Tibial artery (tissue), 4 donors: ENCODE data around the gene C1orf198.

Experiments used
- DNase-seq, 2 donors: peaks; one replicate each; pipeline ENCODE4 v3.0.0-alpha.2; 2019
- H3K27ac ChIP-seq, 2 donors: fragments of 200-600 bp; sonication (generic) in 1 of 2; 1 replicate in 1 of 2; 2 replicates in 1 of 2; pipeline ENCODE4 v1.5.1; 2018 to 2019; ENCODE audit warnings: mild to moderate bottlenecking in 1 of 2
- H3K27me3 ChIP-seq, 2 donors: fragments of 200-600 bp; sonication (generic) in 1 of 2; one replicate each; pipeline versions ENCODE4 v1.5.1 to v1.6.0; 2016 to 2019
- H3K36me3 ChIP-seq, 3 donors: fragments of 200-600 bp; sonication (generic) in 2 of 3; one replicate each; pipeline ENCODE4 v1.5.1; 2016 to 2019; ENCODE audit warnings: mild to moderate bottlenecking in 2 of 3
- H3K4me1 ChIP-seq, 4 donors: fragments of 200-600 bp; sonication (generic) in 2 of 4; 1 replicate in 3 of 4; 2 replicates in 1 of 4; pipeline ENCODE4 v1.5.1; 2016 to 2019
- H3K4me3 ChIP-seq, 2 donors: fragments of 200-600 bp; sonication (generic) in 1 of 2; 1 replicate in 1 of 2; 2 replicates in 1 of 2; pipeline ENCODE4 v1.5.1; 2018 to 2019; ENCODE audit warnings: mild to moderate bottlenecking in 2 of 2
- H3K9me3 ChIP-seq, 3 donors: fragments of 200-600 bp; sonication (generic) in 1 of 3; one replicate each; pipeline ENCODE4 v1.5.1; 2016 to 2019
- CTCF ChIP-seq, 2 experiments: fragments of 200-600 bp in 1 of 2; fragments of 450-650 bp in 1 of 2; IDR thresholded peaks; one replicate each; pipeline ENCODE4 v1.5.1; 2017 to 2019; ENCODE audit warnings: antibody characterized with exemption in 2 of 2, mild to moderate bottlenecking in 1 of 2, moderate library complexity in 1 of 2
- intact Hi-C: fragments of 100-400 bp; cut with DNase I; formaldehyde crosslinking; loops from one replicate; pipeline ENCODE4 v1.15.0; 2023; ENCODE audit warnings: low total_unique reads

The C1orf198 gene

DNA sequence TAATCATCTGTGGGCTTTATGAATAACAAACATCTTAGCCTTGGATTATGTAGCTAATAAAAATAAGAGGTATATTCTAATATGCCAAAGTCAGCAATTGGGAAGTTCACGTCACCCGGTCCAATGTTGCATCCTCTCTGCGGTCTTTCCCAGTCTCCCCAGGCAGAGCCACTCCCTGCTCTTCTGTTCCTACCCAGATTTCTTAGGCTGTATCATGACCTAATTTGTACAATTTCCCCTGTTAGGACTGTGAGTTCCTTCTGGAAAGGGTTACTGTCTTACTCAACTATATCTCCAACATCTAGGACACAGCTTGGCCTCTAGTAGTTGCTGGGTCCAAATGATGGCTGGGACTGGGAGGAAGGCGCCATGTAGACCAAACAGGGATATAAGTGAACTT, 29.8 kb upstream of the C1orf198 start:
- Histone ChIP-seq H3K27me3 (no peaks in the 10 kb centered on the region), H3K9me3 (no peaks in the 10 kb centered on the region), H3K36me3 (no peaks in the 10 kb centered on the region), H3K4me3 (no peak overlapping the region), H3K27ac (peak overlapping the region in 1 of 2 donors; percentile 49), H3K4me1 (peaks cover 0 to 63% (median 6%) of the 10 kb centered on the region in 4 donors)
- intact Hi-C loops = no loop called here
- no peak for DNase-seq
- no peak for TF ChIP-seq CTCF (IDR thresholded peaks at IDR 0.05)

GRCh38 chr1:230896779-230897178, 28.5 kb upstream of the C1orf198 start:
- Histone ChIP-seq H3K9me3 (no peaks in the 10 kb centered on the region), H3K4me3 (no peak overlapping the region), H3K4me1 (peaks cover 0 to 57% (median 6%) of the 10 kb centered on the region in 4 donors), H3K36me3 (no peaks in the 10 kb centered on the region), H3K27ac (peak overlapping the region; percentile 49), H3K27me3 (no peaks in the 10 kb centered on the region)
- intact Hi-C loops = no loop called here
- TF ChIP-seq CTCF (IDR thresholded peaks at IDR 0.05) = no peak
- DNase-seq = no peak

- no peak overlapping the region for H3K27ac ChIP-seq
- no peak overlapping the region for H3K4me3 ChIP-seq
- peaks cover 0 to 43% (median 3%) of the 10 kb centered on the region in 4 donors for H3K4me1 ChIP-seq
- no peak for DNase-seq
- H3K36me3 ChIP-seq = no peaks in the 10 kb centered on the region
- intact Hi-C loops = no loop called here
- TF ChIP-seq CTCF (IDR thresholded peaks at IDR 0.05) = no peak
- no peaks in the 10 kb centered on the region for H3K27me3 ChIP-seq
- no peaks in the 10 kb centered on the region for H3K9me3 ChIP-seq
Observed at GRCh38 chr1:230895452-230895851, 27.1 kb upstream of the C1orf198 start.

DNA sequence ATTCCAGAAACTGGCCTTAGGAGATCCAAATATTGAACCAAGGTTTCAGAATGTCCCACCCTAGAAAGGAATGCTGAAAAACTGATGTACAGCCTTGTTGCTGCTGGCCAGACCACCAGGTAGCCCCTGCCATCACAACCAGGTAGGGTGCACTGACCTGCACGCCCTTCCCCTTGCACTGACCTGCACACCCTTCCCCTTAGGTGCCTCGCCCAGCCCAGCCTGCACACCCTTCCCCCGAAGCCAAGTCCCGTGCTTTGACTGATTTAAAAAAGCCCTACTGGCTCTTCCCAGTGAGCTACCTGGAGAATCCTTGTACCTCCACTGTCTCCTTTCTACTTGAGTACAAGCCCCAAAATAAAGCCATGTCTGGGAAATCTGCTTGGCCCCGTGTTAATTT, 26.3 kb upstream of the C1orf198 start:
- intact Hi-C loops = no loop called here

DNA sequence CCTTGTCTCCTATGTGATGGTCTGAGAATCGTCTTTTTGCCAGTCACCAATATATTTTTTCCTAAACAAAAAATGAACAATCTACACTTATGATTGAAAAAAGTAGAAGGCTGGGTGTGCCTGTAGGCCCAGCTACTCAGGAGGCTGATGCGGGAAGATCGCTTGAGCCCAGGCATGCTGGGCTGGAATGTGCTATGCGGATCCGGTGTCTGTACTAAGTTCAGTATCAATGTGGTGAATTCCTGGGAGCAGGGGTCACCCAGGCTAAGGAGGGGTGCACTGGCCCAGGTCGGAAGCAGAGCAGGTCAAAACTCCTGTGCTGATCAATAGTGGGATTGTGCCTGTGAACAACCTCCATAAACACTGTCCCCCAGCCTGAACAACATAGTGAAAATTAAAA, 25.7 kb upstream of the C1orf198 start:
- no peak overlapping the region for H3K4me3 ChIP-seq
- H3K36me3 ChIP-seq = no peaks in the 10 kb centered on the region
- H3K4me1 ChIP-seq = peaks cover 0 to 29% (median 0%) of the 10 kb centered on the region in 4 donors
- TF ChIP-seq CTCF (IDR thresholded peaks at IDR 0.05) = no peak
- no peaks in the 10 kb centered on the region for H3K9me3 ChIP-seq
- intact Hi-C loops = no loop called here
- no peak for DNase-seq
- H3K27me3 ChIP-seq = no peaks in the 10 kb centered on the region
- H3K27ac ChIP-seq = no peak overlapping the region

More for the DNA sequence above, 26.3 kb upstream of the C1orf198 start:
- Histone ChIP-seq H3K9me3 (no peaks in the 10 kb centered on the region), H3K36me3 (no peaks in the 10 kb centered on the region), H3K27ac (no peak overlapping the region), H3K27me3 (no peaks in the 10 kb centered on the region), H3K4me1 (peaks cover 0 to 36% (median 0%) of the 10 kb centered on the region in 4 donors), H3K4me3 (no peak overlapping the region)
- DNase-seq = no peak
- no peak for TF ChIP-seq CTCF (IDR thresholded peaks at IDR 0.05)

DNA sequence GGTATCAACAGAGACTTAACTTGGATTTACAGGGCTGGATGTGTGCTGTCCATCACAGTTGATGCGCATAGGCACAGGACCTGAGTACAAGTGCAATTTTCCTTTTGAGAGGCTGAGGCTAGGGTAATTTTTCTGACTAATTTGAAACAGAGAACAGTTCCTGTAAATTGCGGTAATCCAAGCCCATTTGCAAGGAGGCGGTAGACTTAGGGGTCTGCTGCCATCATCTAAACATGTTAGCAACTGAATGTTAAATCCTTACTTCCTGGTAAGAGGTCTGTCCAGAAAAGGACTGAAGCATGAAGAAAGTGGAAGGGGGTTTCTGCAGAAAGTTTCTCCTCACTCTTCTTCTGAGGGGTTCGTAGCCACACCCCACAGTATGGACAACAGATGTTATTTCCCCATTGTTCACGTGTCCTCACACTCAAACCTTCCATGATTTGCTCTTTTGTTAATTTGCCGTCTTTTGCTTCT, 23.7 kb upstream of the C1orf198 start:
- Histone ChIP-seq H3K4me1 (peaks cover 0 to 9% (median 0%) of the 10 kb centered on the region in 4 donors), H3K36me3 (no peaks in the 10 kb centered on the region), H3K9me3 (no peaks in the 10 kb centered on the region), H3K27me3 (no peaks in the 10 kb centered on the region), H3K27ac (no peak overlapping the region), H3K4me3 (no peak overlapping the region)
- no peak for TF ChIP-seq CTCF (IDR thresholded peaks at IDR 0.05)
- intact Hi-C loops = no loop called here
- no peak for DNase-seq
